A549 treated with dexamethasone at 1 μM for 4 hours (cell line): ENCODE data around the gene SLC19A1. TPM values are rescaled to one million over a fixed set of nuclear protein-coding genes. Genes with fewer than 3 reads are reported as not detected.

Experiments
- total RNA-seq: library from RNA; stranded (reverse); fragments of 200-300 nt; extraction: Qiagen RNA extraction; gene quantifications from 5 replicates; pipeline ENCODE4 v1.2.3, GENCODE V29; 2022

SLC19A1 gene
- 13.9 to 19.6 TPM (median 17.4 TPM) in 5 replicates for total RNA-seq

DNA sequence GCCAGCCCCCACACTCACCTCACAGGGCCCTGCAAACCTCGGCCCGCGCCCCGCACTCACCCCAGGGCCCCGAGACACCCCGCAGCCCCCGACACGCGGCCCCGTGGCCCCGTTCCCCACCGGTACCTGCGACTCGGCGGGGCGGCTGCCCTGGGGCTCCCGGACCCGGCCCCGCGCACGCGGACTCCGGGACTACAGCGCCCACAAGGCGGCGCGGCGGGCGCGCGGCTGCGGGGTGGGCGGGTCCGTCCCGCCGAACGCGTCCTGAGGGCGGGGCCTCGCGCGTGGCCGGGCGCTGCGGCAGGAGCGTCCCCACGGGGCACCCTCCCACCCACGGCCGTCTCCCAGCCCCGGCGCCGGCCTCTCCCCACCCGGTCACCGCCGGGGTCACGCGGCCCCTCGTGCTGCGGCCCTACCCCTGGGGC is at the start of gene SLC19A1:
Gene SLC19A1, minus strand, starts transcription at position 199 of the 425 bp plus-strand sequence. CDS start 4,481 bp downstream, outside the sequence.

Other genes starting within 250 kb of the SLC19A1 start
- 116 to 181 TPM (median 154 TPM) in 5 replicates for gene COL18A1, start 137.3 kb downstream of the SLC19A1 start, total RNA-seq
- 0.89 to 1.2 TPM (median 0.96 TPM) in 5 replicates for gene PCBP3, start 101.3 kb upstream of the SLC19A1 start, total RNA-seq